ENCODE measurements around the gene MAN1C1.
"Not testable (repeated sequence)": the region's sequence is repeated elsewhere in the genome, so short reads cannot be mapped to it uniquely, and the experiment has no call there.

DNA sequence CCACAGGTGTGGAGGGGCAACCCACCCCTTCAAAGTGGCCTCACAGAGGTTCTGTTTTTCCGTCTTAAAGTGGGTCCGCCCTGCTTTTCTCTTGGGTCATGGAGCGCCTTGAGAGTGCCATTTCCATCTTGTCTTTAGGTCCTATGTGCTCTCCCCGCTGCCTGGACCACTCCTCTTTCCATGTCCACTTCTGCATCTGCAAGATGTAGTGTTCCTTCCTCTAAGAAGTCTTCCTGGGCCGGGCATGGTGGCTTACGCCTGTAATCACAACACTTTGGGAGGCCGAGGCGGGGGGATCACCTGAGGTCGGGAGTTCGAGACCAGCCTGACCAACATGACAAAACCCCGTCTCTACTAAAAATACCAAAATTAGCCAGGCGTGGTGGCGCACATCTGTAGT lies 27.8 kb upstream of the MAN1C1 start:
- TF ChIP-seq, protein P1, sequence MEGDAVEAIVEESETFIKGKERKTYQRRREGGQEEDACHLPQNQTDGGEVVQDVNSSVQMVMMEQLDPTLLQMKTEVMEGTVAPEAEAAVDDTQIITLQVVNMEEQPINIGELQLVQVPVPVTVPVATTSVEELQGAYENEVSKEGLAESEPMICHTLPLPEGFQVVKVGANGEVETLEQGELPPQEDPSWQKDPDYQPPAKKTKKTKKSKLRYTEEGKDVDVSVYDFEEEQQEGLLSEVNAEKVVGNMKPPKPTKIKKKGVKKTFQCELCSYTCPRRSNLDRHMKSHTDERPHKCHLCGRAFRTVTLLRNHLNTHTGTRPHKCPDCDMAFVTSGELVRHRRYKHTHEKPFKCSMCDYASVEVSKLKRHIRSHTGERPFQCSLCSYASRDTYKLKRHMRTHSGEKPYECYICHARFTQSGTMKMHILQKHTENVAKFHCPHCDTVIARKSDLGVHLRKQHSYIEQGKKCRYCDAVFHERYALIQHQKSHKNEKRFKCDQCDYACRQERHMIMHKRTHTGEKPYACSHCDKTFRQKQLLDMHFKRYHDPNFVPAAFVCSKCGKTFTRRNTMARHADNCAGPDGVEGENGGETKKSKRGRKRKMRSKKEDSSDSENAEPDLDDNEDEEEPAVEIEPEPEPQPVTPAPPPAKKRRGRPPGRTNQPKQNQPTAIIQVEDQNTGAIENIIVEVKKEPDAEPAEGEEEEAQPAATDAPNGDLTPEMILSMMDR (IDR thresholded peaks at IDR 0.05): not testable (repeated sequence)
- TF ChIP-seq EZH2 (IDR thresholded peaks at IDR 0.05): not testable (repeated sequence)

Data from neural progenitor cell (in vitro differentiated cells).